HepG2 (cell line): ENCODE data around the gene NCOA6. TPM values are rescaled to one million over a fixed set of nuclear protein-coding genes. Genes with fewer than 3 reads are reported as not detected.

ENCODE experiments used
- ARID2 ChIP-seq: sonication (generic); formaldehyde crosslinking; IDR thresholded peaks from 2 replicates; pipeline ENCODE4 v1.8.1; 2022; ENCODE audit warnings: mild to moderate bottlenecking, missing genetic modification reagents, borderline replicate concordance
- ATF1 ChIP-seq: IDR thresholded peaks from 2 replicates; pipeline ENCODE4 v1.6.1; 2016; ENCODE audit warnings: mild to moderate bottlenecking, control low read depth
- CCDC6 ChIP-seq: sonication (generic); formaldehyde crosslinking; IDR thresholded peaks from 2 replicates; pipeline ENCODE4 v1.8.1; 2022; ENCODE audit warnings: mild to moderate bottlenecking, missing genetic modification reagents, moderate library complexity
- DZIP1 ChIP-seq: sonication (generic); formaldehyde crosslinking; IDR thresholded peaks from 2 replicates; pipeline ENCODE4 v1.5.0; 2020; ENCODE audit warnings: mild to moderate bottlenecking, missing genetic modification reagents
- GZF1 ChIP-seq: sonication (generic); formaldehyde crosslinking; IDR thresholded peaks from 2 replicates; pipeline ENCODE4 v1.5.1; 2020; ENCODE audit warnings: mild to moderate bottlenecking, missing genetic modification reagents
- MXI1 ChIP-seq: IDR thresholded peaks from 3 replicates; pipeline ENCODE4 v1.6.1; 2012; ENCODE audit warnings: low read depth, low read length, inconsistent platforms, borderline replicate concordance
- POGK ChIP-seq: sonication (generic); formaldehyde crosslinking; conservative IDR thresholded peaks from 2 replicates; pipeline ENCODE4 v1.8.0; 2022; ENCODE audit warnings: mild to moderate bottlenecking, moderate library complexity, missing genetic modification reagents
- RBAK ChIP-seq: sonication (generic); formaldehyde crosslinking; IDR thresholded peaks from 2 replicates; pipeline ENCODE4 v1.5.1; 2020; ENCODE audit warnings: mild to moderate bottlenecking, missing genetic modification reagents
- RXRB ChIP-seq: IDR thresholded peaks from 2 replicates; pipeline ENCODE4 v1.6.1; 2016; ENCODE audit warnings: borderline replicate concordance, missing genetic modification reagents, missing compliant biosample characterization
- ZFP41 ChIP-seq: sonication (generic); formaldehyde crosslinking; IDR thresholded peaks from 2 replicates; pipeline ENCODE4 v1.4.0; 2020; ENCODE audit warnings: mild to moderate bottlenecking, missing genetic modification reagents, borderline replicate concordance
- ZNF160 ChIP-seq: sonication (generic); formaldehyde crosslinking; IDR thresholded peaks from 2 replicates; pipeline ENCODE4 v1.8.0; 2022; ENCODE audit warnings: mild to moderate bottlenecking, inconsistent platforms, missing genetic modification reagents
- ZNF431 ChIP-seq: sonication (generic); formaldehyde crosslinking; IDR thresholded peaks from 2 replicates; pipeline ENCODE4 v1.9.0; 2022; ENCODE audit warnings: missing genetic modification reagents, low read depth, mild to moderate bottlenecking, borderline replicate concordance
- ZNF543 ChIP-seq: sonication (generic); formaldehyde crosslinking; IDR thresholded peaks from 2 replicates; pipeline ENCODE4 v1.4.0; 2020; ENCODE audit warnings: mild to moderate bottlenecking, missing genetic modification reagents
- ZNF547 ChIP-seq: sonication (generic); formaldehyde crosslinking; IDR thresholded peaks from 2 replicates; pipeline ENCODE4 v1.5.1; 2020; ENCODE audit warnings: mild to moderate bottlenecking, missing genetic modification reagents
- polyA plus RNA-seq, 8 experiments: library from polyadenylated mRNA; depleted of rRNA in 3 of 8; stranded (reverse) in 7 of 8; unstranded in 1 of 8; fragments of >200 nt; fragmentation: Illumina TruSeq in 4 of 8; extraction: Trizol in 4 of 8; gene quantifications; 2 replicates each; pipeline versions ENCODE4 v1.2.1 to v1.2.3, GENCODE V29; 2011 to 2016; ENCODE audit warnings: low read depth in 4 of 8, missing spikeins in 1 of 8, mixed read lengths in 1 of 8; ENCODE audit not compliant: insufficient read depth in 1 of 8
- total RNA-seq, 5 experiments: library from RNA; depleted of rRNA; stranded (reverse); fragments of >200 nt; fragmentation: Illumina TruSeq; extraction: Trizol; gene quantifications; 2 replicates each; pipeline ENCODE4 v1.2.3, GENCODE V29; 2016; ENCODE audit warnings: low read depth in 1 of 5
- TF ChIP-seq, protein P1 (sequence below): sonication (generic); formaldehyde crosslinking; IDR thresholded peaks from 2 replicates; pipeline ENCODE4; 2020; ENCODE audit warnings: missing genetic modification reagents, mild to moderate bottlenecking, borderline replicate concordance
- TF ChIP-seq, protein P2 (sequence below): sonication (generic); formaldehyde crosslinking; IDR thresholded peaks from 2 replicates; pipeline ENCODE4 v1.5.0; 2020; ENCODE audit warnings: mild to moderate bottlenecking, missing genetic modification reagents
- TF ChIP-seq, protein P3 (sequence below): sonication (generic); formaldehyde crosslinking; IDR thresholded peaks from 2 replicates; pipeline ENCODE4 v1.4.0; 2020; ENCODE audit warnings: missing genetic modification reagents

Gene NCOA6
- total and polyA plus RNA-seq, 2 of the 13 experiments (the other 11 are each of a cell fraction or from before 2014, with no cell fraction given): 11.2 to 29.3 TPM

GRCh38 chr20:34717230-34718095 is 108.0 kb downstream of the NCOA6 start (continued):
- no peak for TF ChIP-seq RBAK (CRISPR knock-in tag)
- TF ChIP-seq CCDC6: 0 out of 2 replicates have a peak, but pooled peaks have one; percentile 60
- TF ChIP-seq ZNF160 (CRISPR knock-in tag): no peak
- peak; percentile 52; the same call in 1 of the 2 replicates for TF ChIP-seq POGK (CRISPR knock-in tag)
- TF ChIP-seq ATF1 (CRISPR knock-in tag): no peak; the same call in none of the 2 replicates
- TF ChIP-seq ZNF543 (CRISPR knock-in tag): 0 out of 2 replicates have a peak, but pooled peaks have one; percentile 52
- TF ChIP-seq ZFP41 (CRISPR knock-in tag): no peak
- TF ChIP-seq, protein P1, sequence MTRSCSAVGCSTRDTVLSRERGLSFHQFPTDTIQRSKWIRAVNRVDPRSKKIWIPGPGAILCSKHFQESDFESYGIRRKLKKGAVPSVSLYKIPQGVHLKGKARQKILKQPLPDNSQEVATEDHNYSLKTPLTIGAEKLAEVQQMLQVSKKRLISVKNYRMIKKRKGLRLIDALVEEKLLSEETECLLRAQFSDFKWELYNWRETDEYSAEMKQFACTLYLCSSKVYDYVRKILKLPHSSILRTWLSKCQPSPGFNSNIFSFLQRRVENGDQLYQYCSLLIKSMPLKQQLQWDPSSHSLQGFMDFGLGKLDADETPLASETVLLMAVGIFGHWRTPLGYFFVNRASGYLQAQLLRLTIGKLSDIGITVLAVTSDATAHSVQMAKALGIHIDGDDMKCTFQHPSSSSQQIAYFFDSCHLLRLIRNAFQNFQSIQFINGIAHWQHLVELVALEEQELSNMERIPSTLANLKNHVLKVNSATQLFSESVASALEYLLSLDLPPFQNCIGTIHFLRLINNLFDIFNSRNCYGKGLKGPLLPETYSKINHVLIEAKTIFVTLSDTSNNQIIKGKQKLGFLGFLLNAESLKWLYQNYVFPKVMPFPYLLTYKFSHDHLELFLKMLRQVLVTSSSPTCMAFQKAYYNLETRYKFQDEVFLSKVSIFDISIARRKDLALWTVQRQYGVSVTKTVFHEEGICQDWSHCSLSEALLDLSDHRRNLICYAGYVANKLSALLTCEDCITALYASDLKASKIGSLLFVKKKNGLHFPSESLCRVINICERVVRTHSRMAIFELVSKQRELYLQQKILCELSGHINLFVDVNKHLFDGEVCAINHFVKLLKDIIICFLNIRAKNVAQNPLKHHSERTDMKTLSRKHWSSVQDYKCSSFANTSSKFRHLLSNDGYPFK (CRISPR knock-in tag): no peak
- no peak for TF ChIP-seq ZNF547 (CRISPR knock-in tag)
- no peak; the same call in 2 of the 3 replicates for TF ChIP-seq MXI1
- TF ChIP-seq ARID2 (CRISPR knock-in tag): no peak; the same call in 1 of the 2 replicates
- no peak for TF ChIP-seq DZIP1
- no peak for TF ChIP-seq GZF1 (CRISPR knock-in tag)
- TF ChIP-seq ZNF431 (CRISPR knock-in tag): no peak
- TF ChIP-seq, protein P2, sequence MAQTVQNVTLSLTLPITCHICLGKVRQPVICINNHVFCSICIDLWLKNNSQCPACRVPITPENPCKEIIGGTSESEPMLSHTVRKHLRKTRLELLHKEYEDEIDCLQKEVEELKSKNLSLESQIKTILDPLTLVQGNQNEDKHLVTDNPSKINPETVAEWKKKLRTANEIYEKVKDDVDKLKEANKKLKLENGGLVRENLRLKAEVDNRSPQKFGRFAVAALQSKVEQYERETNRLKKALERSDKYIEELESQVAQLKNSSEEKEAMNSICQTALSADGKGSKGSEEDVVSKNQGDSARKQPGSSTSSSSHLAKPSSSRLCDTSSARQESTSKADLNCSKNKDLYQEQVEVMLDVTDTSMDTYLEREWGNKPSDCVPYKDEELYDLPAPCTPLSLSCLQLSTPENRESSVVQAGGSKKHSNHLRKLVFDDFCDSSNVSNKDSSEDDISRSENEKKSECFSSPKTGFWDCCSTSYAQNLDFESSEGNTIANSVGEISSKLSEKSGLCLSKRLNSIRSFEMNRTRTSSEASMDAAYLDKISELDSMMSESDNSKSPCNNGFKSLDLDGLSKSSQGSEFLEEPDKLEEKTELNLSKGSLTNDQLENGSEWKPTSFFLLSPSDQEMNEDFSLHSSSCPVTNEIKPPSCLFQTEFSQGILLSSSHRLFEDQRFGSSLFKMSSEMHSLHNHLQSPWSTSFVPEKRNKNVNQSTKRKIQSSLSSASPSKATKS (CRISPR knock-in tag): 0 out of 2 replicates have a peak, but pooled peaks have one; percentile 73
- TF ChIP-seq, protein P3, sequence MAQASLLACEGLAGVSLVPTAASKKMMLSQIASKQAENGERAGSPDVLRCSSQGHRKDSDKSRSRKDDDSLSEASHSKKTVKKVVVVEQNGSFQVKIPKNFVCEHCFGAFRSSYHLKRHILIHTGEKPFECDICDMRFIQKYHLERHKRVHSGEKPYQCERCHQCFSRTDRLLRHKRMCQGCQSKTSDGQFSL (CRISPR knock-in tag): no peak
- TF ChIP-seq RXRB (CRISPR knock-in tag): peak; percentile 56; the same call in 1 of the 2 replicates
